K562 (cell line): Measurements from ENCODE around the gene TENT4B. TPM values are rescaled to one million over a fixed set of nuclear protein-coding genes. Genes with fewer than 3 reads are reported as not detected.

Source experiments
- ATAC-seq: fragments of 200-7000 bp; cut with Tn5 transposase; 3 replicates; pipeline ENCODE4 v1.9.1; 2020; ENCODE audit warnings: moderate library complexity
- BruUV-seq: library from RNA; stranded (reverse); fragments of 400-500 nt; replicated peaks from 2 replicates; lab custom pipeline; 2021; lab: Mats Ljungman, UMichigan
- CTCF ChIA-PET: fragments of 300-600 bp; formaldehyde crosslinking; extraction: SDS; loops from one replicate; lab custom pipeline; 2021; ENCODE audit warnings: low intra/inter-chr PET ratio; lab: Yijun Ruan, JAX
- POLR2A ChIA-PET: fragments of 300-600, 350-650 bp; sonication (Branson Sonifier 250); formaldehyde crosslinking; extraction: SDS; loops from one replicate; lab custom pipeline; 2021; ENCODE audit warnings: antibody characterized with exemption, inconsistent platforms; lab: Yijun Ruan, JAX
- DNase-seq, 4 experiments: peaks; one replicate each; pipeline versions ENCODE4 v3.0.0 to v3.0.0-alpha.2; 2011 to 2018; ENCODE audit warnings: low spot score in 3 of 4, mixed read lengths in 3 of 4; ENCODE audit errors: extremely low read depth in 1 of 4
- FAIRE-seq: peaks from 2 replicates; lab custom pipeline; 2011; peaks lifted over from hg19 to GRCh38; lab: Jason Lieb, UNC
- H2AFZ ChIP-seq: 2 replicates; pipeline ENCODE4 v1.6.0; 2011; ENCODE audit warnings: low read depth, low read length, control low read depth, inconsistent platforms
- H3K27ac ChIP-seq: fragments of 200-600 bp; 3 replicates; pipeline ENCODE4 v1.8.0; 2011; ENCODE audit warnings: low read depth, mild to moderate bottlenecking, control low read depth, inconsistent platforms, low read length, moderate library complexity, mixed read lengths; ENCODE audit errors: extremely low read depth
- H3K27me3 ChIP-seq, 2 experiments: fragments of 300-600 bp in 1 of 2; 2 replicates in 1 of 2; 3 replicates in 1 of 2; pipeline versions ENCODE4 v1.6.0 to v1.8.0; 2011; ENCODE audit warnings: inconsistent platforms in 2 of 2, low read length in 2 of 2, mild to moderate bottlenecking in 1 of 2, mixed read lengths in 1 of 2, moderate library complexity in 1 of 2; ENCODE audit not compliant: control insufficient read depth in 2 of 2, insufficient read depth in 2 of 2
- H3K36me3 ChIP-seq: fragments of 300-600 bp; 3 replicates; pipeline ENCODE4 v1.8.0; 2011; ENCODE audit warnings: mild to moderate bottlenecking, low read length, inconsistent platforms; ENCODE audit not compliant: control insufficient read depth, insufficient read depth
- H3K4me1 ChIP-seq, 2 experiments: fragments of 200-600 bp in 1 of 2; replicated peaks in 1 of 2; 2 replicates in 1 of 2; 3 replicates in 1 of 2; pipeline versions ENCODE4 v1.5.1 to v1.8.0; 2011; ENCODE audit warnings: inconsistent platforms in 2 of 2, low read length in 2 of 2, mild to moderate bottlenecking in 1 of 2, mixed read lengths in 1 of 2, moderate library complexity in 1 of 2; ENCODE audit not compliant: control insufficient read depth in 2 of 2, insufficient read depth in 2 of 2
- H3K4me2 ChIP-seq: 2 replicates; pipeline ENCODE4 v1.6.1; 2011; ENCODE audit warnings: low read length, control low read depth, inconsistent platforms, mixed read lengths; ENCODE audit not compliant: insufficient read depth
- H3K4me3 ChIP-seq: fragments of 200-600 bp; sonication (generic), shearing (Covaris generic); 2 replicates; pipeline ENCODE4 v1.5.1; 2016; ENCODE audit warnings: control low read depth, inconsistent platforms
- H3K79me2 ChIP-seq: fragments of 200-600 bp; 3 replicates; pipeline ENCODE4 v1.8.0; 2011; ENCODE audit warnings: low read length, inconsistent platforms; ENCODE audit not compliant: control insufficient read depth, insufficient read depth
- H3K9ac ChIP-seq, 2 experiments: 2 replicates each; pipeline versions ENCODE4 v1.6.0 to v1.6.1; 2011; ENCODE audit warnings: low read depth in 2 of 2, low read length in 2 of 2, control low read depth in 1 of 2, inconsistent platforms in 1 of 2, mild to moderate bottlenecking in 1 of 2, mixed read lengths in 1 of 2; ENCODE audit not compliant: insufficient read depth in 1 of 2
- H3K9me1 ChIP-seq: one replicate; pipeline ENCODE4 v1.6.0; 2011; ENCODE audit warnings: inconsistent platforms, mild to moderate bottlenecking, low read length, moderate library complexity; ENCODE audit not compliant: control insufficient read depth, insufficient read depth
- H3K9me3 ChIP-seq: replicated peaks from 2 replicates; pipeline ENCODE4 v1.5.1; 2011; ENCODE audit warnings: low read depth, low read length, inconsistent platforms; ENCODE audit not compliant: control insufficient read depth, insufficient read depth
- H4K20me1 ChIP-seq: replicated peaks from 2 replicates; pipeline ENCODE4 v1.6.1; 2011; ENCODE audit warnings: low read length, inconsistent platforms, mixed read lengths; ENCODE audit not compliant: control insufficient read depth, insufficient read depth
- HMGXB4 ChIP-seq: sonication (generic); formaldehyde crosslinking; IDR thresholded peaks from 2 replicates; pipeline ENCODE4 v1.8.1; 2023; ENCODE audit warnings: mild to moderate bottlenecking, missing genetic modification reagents
- SPI1 ChIP-seq: IDR thresholded peaks from 2 replicates; pipeline ENCODE4 v1.6.1; 2011; ENCODE audit warnings: low read depth, low read length, control low read depth, borderline replicate concordance
- ZNF444 ChIP-seq: fragments of 250-450 bp; sonication (Bioruptor Pico); IDR thresholded peaks from 2 replicates; pipeline ENCODE4 v1.4.0; 2020; ENCODE audit warnings: mild to moderate bottlenecking, moderate library complexity
- ZNF764 ChIP-seq: fragments of 250-450 bp; sonication (Bioruptor Pico); IDR thresholded peaks from 2 replicates; pipeline ENCODE4 v1.4.0; 2020; ENCODE audit warnings: low read depth, mild to moderate bottlenecking, moderate library complexity
- in situ Hi-C: fragments of 300-500 bp; cut with MboI; formaldehyde crosslinking; loops from 4 replicates; pipeline ENCODE4 v1.15.0; 2018; ENCODE audit warnings: inconsistent platforms, mixed read lengths
- intact Hi-C: fragments of 100-400 bp; cut with micrococcal nuclease; formaldehyde crosslinking; loops from 2 replicates; pipeline ENCODE4 v1.14.2; 2022
- polyA plus RNA-seq, 8 experiments: library from polyadenylated mRNA; depleted of rRNA in 4 of 8; stranded (reverse) in 5 of 8; unstranded in 3 of 8; fragments of >200 nt; fragmentation: Nextera tagmentation in 2 of 8; fragmentation: Illumina TruSeq in 1 of 8; extraction: Ambion mirVana in 2 of 8; extraction: Trizol in 1 of 8; gene quantifications; 2 replicates each; pipeline versions ENCODE4 v1.2.1 to v1.2.3, GENCODE V29; 2011 to 2014; ENCODE audit warnings: inconsistent platforms in 1 of 8, missing spikeins in 1 of 8
- total RNA-seq, 7 experiments: library from RNA; depleted of rRNA in 6 of 7; stranded (reverse); fragments of >200 nt in 6 of 7; fragmentation: Illumina TruSeq in 2 of 7; extraction: Trizol in 2 of 7; gene quantifications; 2 replicates each; pipeline versions ENCODE4 v1.2.1 to v1.2.3, GENCODE V29; 2011 to 2021; ENCODE audit warnings: low replicate concordance in 1 of 7
- TF ChIP-seq, protein P1 (sequence below), 2 experiments: fragments of 250-450 bp in 1 of 2; fragments of 450-650 bp in 1 of 2; sonication (Bioruptor Pico) in 1 of 2; IDR thresholded peaks; 2 replicates each; pipeline versions ENCODE4 v1.6.1 to v1.8.0; 2016 to 2021; ENCODE audit warnings: mild to moderate bottlenecking in 2 of 2, moderate library complexity in 2 of 2, missing compliant biosample characterization in 1 of 2, missing genetic modification characterization in 1 of 2

Gene TENT4B
- total and polyA plus RNA-seq, 9 of the 15 experiments (the other 6 are each of a cell fraction or from before 2014, with no cell fraction given) = 5.2 to 8.4 (median 7.0) TPM

DNA sequence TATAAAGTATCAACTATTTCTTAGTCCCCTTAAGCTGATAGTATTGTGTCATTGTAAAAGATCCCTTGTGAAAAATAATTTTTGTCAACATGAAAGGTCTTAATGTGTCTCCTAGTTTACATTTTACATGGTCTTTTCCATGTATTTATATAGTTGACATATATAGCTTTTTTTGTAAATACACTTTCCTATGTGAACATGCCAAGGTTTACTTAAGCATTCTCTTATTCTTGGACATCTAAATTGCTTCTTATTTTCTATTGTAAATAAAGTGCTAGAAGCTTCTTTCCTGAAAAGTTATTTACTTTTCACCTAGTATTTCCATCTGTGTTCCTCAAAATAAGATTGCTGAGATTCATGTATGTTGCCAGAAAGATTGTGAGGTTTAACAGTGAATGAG is 29.3 kb downstream of the TENT4B start:
- Histone ChIP-seq H2AFZ (no peak overlapping the region), H4K20me1 (peaks cover 6% of the 10 kb centered on the region; the same call in 1 of the 2 replicates), H3K4me2 (no peak overlapping the region)
- intact Hi-C loops = no loop called here
- ATAC-seq (no peak), FAIRE-seq (no peak)
- no peak for TF ChIP-seq ZNF764
- TF ChIP-seq ZNF444 (CRISPR knock-in tag) = no peak
- TF ChIP-seq, protein P1, sequence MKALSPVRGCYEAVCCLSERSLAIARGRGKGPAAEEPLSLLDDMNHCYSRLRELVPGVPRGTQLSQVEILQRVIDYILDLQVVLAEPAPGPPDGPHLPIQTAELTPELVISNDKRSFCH (CRISPR knock-in tag; IDR thresholded peaks at IDR 0.05) = no peak
- TF ChIP-seq, protein P1 (tag; IDR thresholded peaks at IDR 0.05) = no peak
- no peak for TF ChIP-seq SPI1
- TF ChIP-seq HMGXB4 (CRISPR knock-in tag) = no peak
- TF ChIP-seq, all 486 proteins: peak for 0
- ChIA-PET CTCF (no interaction called here), POLR2A (no interaction called here)
- no peaks in the 10 kb centered on the region for H3K4me1 ChIP-seq
- H3K4me3 ChIP-seq = no peak overlapping the region
- no peak overlapping the region for H3K9ac ChIP-seq
- DNase-seq = no peak
- H3K79me2 ChIP-seq = peaks cover 21% of the 10 kb centered on the region
- H3K9me3 ChIP-seq = no peaks in the 10 kb centered on the region
- H3K9me1 ChIP-seq = no peaks in the 10 kb centered on the region
- in situ Hi-C loops = no loop called here
- BruUV-seq = no TSS peak
- H3K27me3 ChIP-seq = no peaks in the 10 kb centered on the region
- H3K36me3 ChIP-seq = no peaks in the 10 kb centered on the region
- no peak overlapping the region for H3K27ac ChIP-seq
